Muscle layer of colon (tissue), 2 donors: ENCODE data around the gene NLRX1.
"Not testable (repeated sequence)": the region's sequence is repeated elsewhere in the genome, so short reads cannot be mapped to it uniquely, and the experiment has no call there.

Experiments used
- H3K27ac ChIP-seq: one replicate; pipeline ENCODE4 v1.7.0; 2013; ENCODE audit warnings: low read depth, mild to moderate bottlenecking, low read length, moderate library complexity
- H3K27me3 ChIP-seq, 2 donors: one replicate each; pipeline ENCODE4 v1.7.0; 2013; ENCODE audit warnings: low read length in 2 of 2, mild to moderate bottlenecking in 2 of 2; ENCODE audit not compliant: insufficient read depth in 2 of 2, control insufficient read depth in 1 of 2
- H3K36me3 ChIP-seq: one replicate; pipeline ENCODE4 v1.7.0; 2013; ENCODE audit warnings: mild to moderate bottlenecking, low read length; ENCODE audit not compliant: insufficient read depth
- H3K4me1 ChIP-seq: one replicate; pipeline ENCODE4 v1.7.0; 2013; ENCODE audit warnings: mild to moderate bottlenecking, low read length; ENCODE audit not compliant: insufficient read depth
- H3K4me3 ChIP-seq, 2 donors: one replicate each; pipeline ENCODE4 v1.7.0; 2013; ENCODE audit warnings: low read length in 2 of 2, low read depth in 1 of 2, mild to moderate bottlenecking in 1 of 2, moderate library complexity in 1 of 2
- H3K9ac ChIP-seq: one replicate; pipeline ENCODE4 v1.7.0; 2013; ENCODE audit warnings: low read length
- H3K9me3 ChIP-seq: one replicate; pipeline ENCODE4 v1.7.0; 2013; ENCODE audit warnings: mild to moderate bottlenecking, low read length
- donor health status: abdominal sarcoma.
- donor health status: Adenocarcinoma of cecum.

NLRX1 gene

GRCh38 chr11:119155733-119156492, 12.6 kb upstream of the NLRX1 start:
- H3K4me1 ChIP-seq: no peaks in the 10 kb centered on the region
- H3K27me3 ChIP-seq: no peaks in the 10 kb centered on the region

GRCh38 chr11:119156496-119156895, 12.0 kb upstream of the NLRX1 start:
- no peaks in the 10 kb centered on the region for H3K4me1 ChIP-seq
- no peak overlapping the region for H3K9ac ChIP-seq
- H3K36me3 ChIP-seq: no peaks in the 10 kb centered on the region
- H3K27me3 ChIP-seq: no peaks in the 10 kb centered on the region
- no peak overlapping the region for H3K4me3 ChIP-seq
- no peak overlapping the region for H3K27ac ChIP-seq
- H3K9me3 ChIP-seq: no peaks in the 10 kb centered on the region

More at GRCh38 chr11:119155733-119156492, 12.6 kb upstream of the NLRX1 start:
- Histone ChIP-seq H3K27ac (no peak overlapping the region), H3K36me3 (no peaks in the 10 kb centered on the region), H3K4me3 (no peak overlapping the region), H3K9ac (no peak overlapping the region), H3K9me3 (no peaks in the 10 kb centered on the region)

- no peak overlapping the region for H3K9ac ChIP-seq
Measured at GRCh38 chr11:119157063-119157462, 11.5 kb upstream of the NLRX1 start.

GRCh38 chr11:119158467-119158866, 10.1 kb upstream of the NLRX1 start:
- Histone ChIP-seq H3K27ac (no peak overlapping the region), H3K36me3 (no peaks in the 10 kb centered on the region)

More at GRCh38 chr11:119157063-119157462, 11.5 kb upstream of the NLRX1 start:
- no peak overlapping the region for H3K4me3 ChIP-seq
- H3K4me1 ChIP-seq: no peaks in the 10 kb centered on the region
- H3K36me3 ChIP-seq: no peaks in the 10 kb centered on the region
- H3K9me3 ChIP-seq: no peaks in the 10 kb centered on the region
- H3K27ac ChIP-seq: no peak overlapping the region
- H3K27me3 ChIP-seq: no peaks in the 10 kb centered on the region

GRCh38 chr11:119160151-119160550, 8.4 kb upstream of the NLRX1 start:
- Histone ChIP-seq H3K27ac (no peak overlapping the region), H3K27me3 (no peaks in the 10 kb centered on the region), H3K9ac (no peak overlapping the region), H3K4me1 (no peaks in the 10 kb centered on the region), H3K9me3 (no peaks in the 10 kb centered on the region), H3K4me3 (no peak overlapping the region), H3K36me3 (no peaks in the 10 kb centered on the region)

More at GRCh38 chr11:119158467-119158866, 10.1 kb upstream of the NLRX1 start:
- no peak overlapping the region for H3K4me3 ChIP-seq
- no peaks in the 10 kb centered on the region for H3K9me3 ChIP-seq
- H3K9ac ChIP-seq: no peak overlapping the region
- no peaks in the 10 kb centered on the region for H3K4me1 ChIP-seq
- H3K27me3 ChIP-seq: no peaks in the 10 kb centered on the region

GRCh38 chr11:119161871-119162270, 6.7 kb upstream of the NLRX1 start:
- Histone ChIP-seq H3K4me3 (no peak overlapping the region), H3K4me1 (no peaks in the 10 kb centered on the region), H3K36me3 (no peaks in the 10 kb centered on the region), H3K27ac (no peak overlapping the region), H3K9ac (no peak overlapping the region), H3K27me3 (no peaks in the 10 kb centered on the region), H3K9me3 (no peaks in the 10 kb centered on the region)

- Histone ChIP-seq H3K36me3 (no peaks in the 10 kb centered on the region), H3K4me3 (no peak overlapping the region), H3K27ac (no peak overlapping the region), H3K9me3 (no peaks in the 10 kb centered on the region), H3K9ac (no peak overlapping the region), H3K4me1 (no peaks in the 10 kb centered on the region), H3K27me3 (no peaks in the 10 kb centered on the region)
Measured at GRCh38 chr11:119166368-119167076, 2.0 kb upstream of the NLRX1 start.

- H3K4me1 ChIP-seq, H3K9me3 ChIP-seq, H3K9ac ChIP-seq, H3K27me3 ChIP-seq, H3K4me3 ChIP-seq, H3K27ac ChIP-seq, H3K36me3 ChIP-seq: not testable (repeated sequence)
Measured at GRCh38 chr11:119167077-119167458, 1.5 kb upstream of the NLRX1 start.

- no peaks in the 10 kb centered on the region for H3K27me3 ChIP-seq
- H3K4me3 ChIP-seq: no peak overlapping the region
- H3K9ac ChIP-seq: no peak overlapping the region
- H3K36me3 ChIP-seq: no peaks in the 10 kb centered on the region
- no peak overlapping the region for H3K27ac ChIP-seq
- no peaks in the 10 kb centered on the region for H3K9me3 ChIP-seq
- H3K4me1 ChIP-seq: no peaks in the 10 kb centered on the region
Measured at GRCh38 chr11:119167933-119168332, 592 bp upstream of the NLRX1 start.

- Histone ChIP-seq H3K27ac (peak overlapping the region; percentile 77), H3K36me3 (peaks cover 5% of the 10 kb centered on the region), H3K4me3 (peak overlapping the region; percentile 70 to 88), H3K9ac (peak overlapping the region; percentile 86), H3K4me1 (no peaks in the 10 kb centered on the region), H3K27me3 (no peaks in the 10 kb centered on the region), H3K9me3 (no peaks in the 10 kb centered on the region)
Measured at GRCh38 chr11:119169282-119169719, 776 bp downstream of the NLRX1 start.

GRCh38 chr11:119172513-119172912, 4.0 kb downstream of the NLRX1 start:
- Histone ChIP-seq H3K36me3 (peaks cover 22% of the 10 kb centered on the region), H3K27me3 (no peaks in the 10 kb centered on the region), H3K9me3 (no peaks in the 10 kb centered on the region), H3K27ac (no peak overlapping the region), H3K9ac (no peak overlapping the region), H3K4me1 (no peaks in the 10 kb centered on the region), H3K4me3 (no peak overlapping the region)
